Activated T-helper 1 cell treated with anti-CD3 and anti-CD28 coated beads, Interleukin-2, amount 50 U/mL, for 16 hours (primary cell): ENCODE data around the gene TACO1.
A peak's percentile ranks its signal among the peaks of the same experiment; 100 is the strongest.

ENCODE experiments used
- DNase-seq, 2 donors: peaks; one replicate each; pipeline ENCODE4 v3.0.0-alpha.2; 2020; ENCODE audit warnings: low read depth in 1 of 2, low spot score in 1 of 2

The TACO1 gene

GRCh38 chr17:63600569-63601438 lies at the start of gene TACO1:
TSS of gene TACO1 (plus strand) at chr17:63600895. CDS start at chr17:63601084, 189 bp downstream.
- peak; percentile 52 to 57 for DNase-seq

- no peak for DNase-seq
Observed at GRCh38 chr17:63552211-63552610, 48.5 kb upstream of the TACO1 start.

GRCh38 chr17:63555500-63556156 lies 45.1 kb upstream of the TACO1 start:
- DNase-seq = no peak

- DNase-seq = no peak
Observed at GRCh38 chr17:63557416-63557815, 43.3 kb upstream of the TACO1 start.

GRCh38 chr17:63558441-63558840 lies 42.3 kb upstream of the TACO1 start:
- DNase-seq = no peak

- DNase-seq = no peak
Observed at GRCh38 chr17:63561819-63562218, 38.9 kb upstream of the TACO1 start.

DNA sequence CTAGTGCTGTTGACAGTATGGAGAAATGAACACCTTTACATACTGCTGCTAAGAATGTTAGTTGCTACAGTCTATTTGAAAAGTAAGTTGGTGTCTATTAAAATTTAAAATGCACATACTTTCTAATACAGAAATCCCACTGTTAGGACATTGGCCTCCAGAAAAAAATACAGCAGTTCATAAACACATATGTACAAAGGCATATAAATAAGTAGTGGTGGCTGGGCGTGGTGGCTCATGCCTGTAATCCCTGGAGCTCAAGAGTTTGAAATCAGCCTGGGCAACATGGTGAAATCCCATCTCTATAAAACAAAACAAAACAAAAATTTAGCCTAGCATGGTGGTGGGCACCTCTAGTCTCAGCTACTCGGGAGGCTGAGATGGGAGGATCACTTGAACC lies 37.4 kb upstream of the TACO1 start:
- no peak for DNase-seq

DNA sequence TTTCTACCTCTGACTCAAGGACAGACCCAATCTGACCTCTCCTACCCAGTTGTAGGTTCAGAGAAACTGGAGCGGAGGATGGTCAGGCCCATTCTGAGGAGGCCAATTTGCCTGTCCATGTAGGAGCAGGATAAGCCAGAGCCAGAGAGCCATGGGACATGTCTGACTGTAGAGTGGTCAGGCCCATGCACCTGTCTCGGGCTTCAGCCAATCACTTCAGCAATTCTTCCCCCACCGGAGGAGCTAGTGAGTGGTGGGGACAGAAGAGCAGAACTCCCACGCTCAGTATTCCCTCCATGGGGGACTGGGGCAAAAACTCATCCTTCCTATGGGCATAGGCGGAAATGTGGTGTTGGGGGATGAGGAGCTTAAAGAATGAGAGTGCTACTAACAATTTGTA lies 36.1 kb upstream of the TACO1 start:
- no peak for DNase-seq

GRCh38 chr17:63567229-63567628 lies 33.5 kb upstream of the TACO1 start:
- DNase-seq = no peak

DNA sequence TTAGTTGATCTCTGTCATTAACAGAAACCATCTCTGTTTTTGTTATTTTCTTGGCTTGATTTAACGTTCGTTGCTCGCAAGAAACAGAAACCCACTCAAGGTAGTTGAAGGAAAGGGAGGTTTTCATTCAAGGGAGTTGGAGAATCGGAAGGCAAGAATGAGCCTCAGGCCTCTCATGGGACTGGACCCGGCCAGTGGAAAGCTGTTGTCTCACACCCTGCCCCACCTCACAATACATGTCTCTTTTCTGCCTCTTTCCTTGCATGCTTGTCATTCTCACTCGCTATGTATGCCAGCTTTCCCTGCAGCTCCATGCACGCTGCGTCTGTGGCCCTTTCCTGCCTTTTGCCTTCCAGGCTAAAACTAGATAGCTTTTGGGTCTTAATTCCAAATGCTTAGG lies 32.1 kb upstream of the TACO1 start:
- DNase-seq = no peak

- no peak for DNase-seq
Observed at GRCh38 chr17:63571632-63572310, 28.9 kb upstream of the TACO1 start.

DNA sequence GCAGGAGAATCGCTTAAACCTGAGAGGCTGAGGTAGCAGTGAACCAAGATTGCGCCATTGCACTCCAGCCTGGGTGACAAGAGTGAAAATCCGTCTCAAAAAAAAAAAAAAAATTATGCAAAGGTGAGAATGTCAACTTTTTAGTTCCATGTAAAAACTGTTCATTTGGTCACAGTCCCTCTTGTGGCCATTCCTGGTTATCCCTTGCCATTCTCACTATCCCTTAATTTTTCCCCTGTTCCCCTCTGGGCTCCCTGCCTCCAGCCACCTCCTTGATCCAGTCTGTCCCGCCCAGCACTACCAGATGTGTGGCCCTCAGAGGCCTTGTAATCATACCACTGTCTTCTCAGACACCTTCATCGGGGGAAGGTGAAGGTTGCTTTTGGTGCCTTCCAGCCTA lies 27.1 kb upstream of the TACO1 start:
- DNase-seq = no peak

DNA sequence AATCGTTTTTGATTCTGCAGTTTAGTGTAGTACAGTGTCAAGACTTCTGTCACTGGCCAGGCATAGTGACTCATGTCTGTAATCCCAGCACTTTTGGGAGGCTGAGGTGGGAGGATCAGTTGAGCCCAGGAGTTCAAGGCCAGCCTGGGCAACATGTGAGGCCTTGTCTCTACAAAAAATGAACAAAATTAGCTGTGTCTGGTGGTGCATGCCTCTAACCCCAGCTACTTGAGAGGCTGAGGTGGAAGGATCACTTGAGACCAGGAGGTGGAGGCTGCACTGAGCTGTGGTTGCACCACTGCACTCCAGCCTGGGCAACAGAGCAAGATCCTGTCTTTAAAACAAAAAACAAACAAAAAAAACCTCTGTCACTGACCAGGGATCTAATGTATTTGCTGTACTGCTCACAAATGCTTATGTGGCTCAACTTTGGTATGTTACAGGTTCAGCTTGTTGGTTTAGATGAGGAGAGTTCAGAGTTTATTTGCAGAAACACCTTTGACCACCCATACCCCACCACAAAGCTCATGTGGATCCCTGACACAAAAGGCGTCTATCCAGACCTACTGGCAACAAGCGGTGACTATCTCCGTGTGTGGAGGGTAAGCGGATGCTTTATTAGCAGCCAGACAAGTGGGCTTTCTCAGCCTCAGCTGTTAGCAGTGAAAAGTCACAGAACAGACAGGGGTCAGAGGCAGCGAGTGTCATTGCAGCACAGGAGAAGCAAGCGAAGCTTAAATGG lies 22.5 kb upstream of the TACO1 start:
- DNase-seq = no peak

DNA sequence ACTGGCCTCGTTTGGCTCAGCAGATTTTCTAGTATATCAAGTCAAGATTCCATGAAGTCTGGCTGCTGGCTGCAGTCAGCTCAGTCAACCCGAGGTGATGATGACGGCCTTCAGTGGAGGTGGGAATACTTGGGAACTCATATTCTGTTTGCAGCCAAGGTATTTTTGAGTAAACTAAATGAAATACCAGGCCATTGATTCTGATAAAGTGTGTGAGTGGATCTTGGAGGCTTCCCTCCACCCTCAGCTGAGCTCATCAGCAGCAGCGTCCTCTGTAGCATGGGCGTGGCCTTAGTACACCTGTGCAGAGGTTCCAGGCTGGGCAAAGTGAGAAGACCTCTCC lies 22.0 kb upstream of the TACO1 start:
- no peak for DNase-seq

- no peak for DNase-seq
Observed at GRCh38 chr17:63579633-63580032, 21.1 kb upstream of the TACO1 start.

GRCh38 chr17:63587770-63588169 lies 12.9 kb upstream of the TACO1 start:
- no peak for DNase-seq

DNA sequence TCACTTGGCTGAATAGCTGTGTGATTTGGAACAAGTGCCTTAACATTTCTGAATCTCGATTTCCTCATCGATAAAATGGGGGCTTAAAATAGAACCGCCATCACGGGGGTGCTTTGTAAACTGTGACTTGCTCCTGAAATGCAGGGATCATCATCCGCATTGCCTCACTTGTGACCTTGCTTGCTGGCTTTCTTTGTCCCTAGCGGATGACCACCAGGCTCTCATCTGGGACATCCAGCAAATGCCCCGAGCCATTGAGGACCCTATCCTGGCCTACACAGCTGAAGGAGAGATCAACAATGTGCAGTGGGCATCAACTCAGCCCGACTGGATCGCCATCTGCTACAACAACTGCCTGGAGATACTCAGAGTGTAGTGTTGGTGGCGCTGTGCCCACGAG lies 11.9 kb upstream of the TACO1 start:
- no peak for DNase-seq

GRCh38 chr17:63589646-63590045 lies 11.0 kb upstream of the TACO1 start:
- no peak for DNase-seq

- DNase-seq = no peak
Observed at GRCh38 chr17:63592797-63593196, 7.9 kb upstream of the TACO1 start.

- DNase-seq = no peak
Observed at GRCh38 chr17:63595132-63595531, 5.6 kb upstream of the TACO1 start.

DNA sequence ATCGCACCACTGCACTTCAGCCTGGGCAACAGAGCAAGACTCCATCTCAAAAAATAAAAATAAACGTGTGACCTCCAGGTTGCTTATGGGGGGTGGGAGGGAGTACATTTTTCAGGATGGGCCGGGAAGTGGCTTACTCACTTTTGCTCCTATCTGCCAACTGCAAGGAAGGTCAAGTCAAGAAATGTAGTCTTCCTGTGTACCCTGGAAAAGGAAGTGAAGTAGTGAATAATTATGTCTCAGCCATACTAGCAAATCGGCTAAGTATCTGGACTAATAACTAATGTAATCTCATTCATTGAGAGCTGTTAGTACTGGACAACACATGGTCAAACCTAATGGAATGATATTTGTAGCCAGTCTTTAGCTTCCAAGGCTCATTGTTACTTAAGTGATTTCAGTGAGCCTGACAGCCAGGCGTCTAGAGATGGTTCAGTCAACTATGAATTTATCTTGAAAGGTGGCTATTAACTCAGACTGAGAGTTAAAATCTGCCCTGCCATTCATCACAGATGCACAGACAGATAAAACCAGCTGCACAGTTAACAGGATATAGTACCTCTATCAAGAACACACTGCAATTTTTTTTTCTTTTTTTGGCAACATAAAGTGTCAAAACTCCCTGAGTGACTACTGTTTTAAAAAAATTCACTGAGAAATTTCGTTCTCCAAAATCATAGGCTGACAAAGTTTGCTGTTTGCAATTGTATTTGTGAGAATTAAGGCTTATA lies 3.7 kb upstream of the TACO1 start:
- no peak for DNase-seq
